WTC11 (cell line): ENCODE data around the gene HIPK3. TPM values are rescaled to one million over a fixed set of nuclear protein-coding genes. Genes with fewer than 3 reads are reported as not detected.

ENCODE experiments used
- ATAC-seq: fragments of 200-7000 bp; cut with Tn5 transposase; 2 replicates; pipeline ENCODE4 v1.10.0; 2021; ENCODE audit warnings: mild to moderate bottlenecking, moderate library complexity
- CTCF ChIA-PET: fragments of 300-600 bp; sonication (Branson Sonifier 250); formaldehyde crosslinking; loops from one replicate; lab custom pipeline; 2021; ENCODE audit warnings: antibody characterized with exemption; lab: Charles Lee
- POLR2A ChIA-PET: fragments of 350-600 bp; sonication (Branson Sonifier 250); formaldehyde crosslinking; loops from one replicate; lab custom pipeline; 2021; ENCODE audit warnings: antibody characterized with exemption; lab: Charles Lee
- DNase-seq: peaks from one replicate; pipeline ENCODE4 v3.0.0; 2021; ENCODE audit warnings: low spot score
- H3K27ac Mint-ChIP-seq: 2 replicates; pipeline ENCODE4 v1.8.0; 2021; ENCODE audit warnings: mixed read lengths
- H3K27me3 Mint-ChIP-seq: 2 replicates; pipeline ENCODE4 v1.8.0; 2021; ENCODE audit warnings: low read depth, mild to moderate bottlenecking, moderate library complexity, mixed read lengths
- H3K36me3 Mint-ChIP-seq: 2 replicates; pipeline ENCODE4 v1.8.0; 2021; ENCODE audit warnings: mixed read lengths
- H3K4me1 Mint-ChIP-seq: 2 replicates; pipeline ENCODE4 v1.8.0; 2022; ENCODE audit warnings: mixed read lengths
- H3K4me3 Mint-ChIP-seq: 2 replicates; pipeline ENCODE4 v1.8.0; 2021; ENCODE audit warnings: mild to moderate bottlenecking, moderate library complexity, mixed read lengths
- H3K9me3 Mint-ChIP-seq: 2 replicates; pipeline ENCODE4 v1.8.0; 2021; ENCODE audit warnings: mixed read lengths
- ESRRA ChIP-seq: sonication (generic); formaldehyde crosslinking; IDR thresholded peaks from 2 replicates; pipeline ENCODE4 v1.8.1; 2022; ENCODE audit warnings: mild to moderate bottlenecking, missing genetic modification reagents, borderline replicate concordance
- FOXP1 ChIP-seq: sonication (generic); formaldehyde crosslinking; IDR thresholded peaks from 2 replicates; pipeline ENCODE4 v1.8.0; 2022; ENCODE audit warnings: missing genetic modification reagents, mild to moderate bottlenecking, moderate library complexity, borderline replicate concordance
- IRF1 ChIP-seq: sonication (generic); formaldehyde crosslinking; IDR thresholded peaks from 2 replicates; pipeline ENCODE4 v1.8.0; 2023; ENCODE audit warnings: missing genetic modification reagents
- JAZF1 ChIP-seq: fragments of 250-450 bp; sonication (Bioruptor Pico); IDR thresholded peaks from 2 replicates; pipeline ENCODE4 v1.9.0; 2021; ENCODE audit warnings: moderate library complexity, mild to moderate bottlenecking, inconsistent platforms
- MYBL2 ChIP-seq: sonication (generic); formaldehyde crosslinking; IDR thresholded peaks from 2 replicates; pipeline ENCODE4 v1.8.1; 2023; ENCODE audit warnings: mild to moderate bottlenecking, moderate library complexity, missing genetic modification reagents
- PRRX2 ChIP-seq: fragments of 250-450 bp; sonication (Bioruptor Pico); IDR thresholded peaks from 2 replicates; pipeline ENCODE4 v1.8.0; 2021; ENCODE audit warnings: mild to moderate bottlenecking
- ZNF512 ChIP-seq: sonication (generic); formaldehyde crosslinking; IDR thresholded peaks from 2 replicates; pipeline ENCODE4 v1.8.1; 2022; ENCODE audit warnings: missing genetic modification reagents, borderline replicate concordance
- ZSCAN18 ChIP-seq: fragments of 250-450 bp; sonication (Bioruptor Pico); IDR thresholded peaks from 2 replicates; pipeline ENCODE4 v2.1.2; 2022; ENCODE audit warnings: mild to moderate bottlenecking, moderate library complexity
- total RNA-seq: library from RNA; stranded (reverse); gene quantifications from 3 replicates; pipeline ENCODE4 v1.2.3, GENCODE V29; 2021
- TF ChIP-seq, protein P1 (sequence below): fragments of 200-600 bp; IDR thresholded peaks from 2 replicates; pipeline ENCODE4 v1.8.0; 2022; ENCODE audit warnings: antibody characterized with exemption
- TF ChIP-seq, protein P2 (sequence below): sonication (generic); formaldehyde crosslinking; IDR thresholded peaks from 2 replicates; pipeline ENCODE4 v1.8.1; 2022; ENCODE audit warnings: low read depth, mild to moderate bottlenecking, moderate library complexity, missing genetic modification reagents, borderline replicate concordance
- TF ChIP-seq, protein P3 (sequence below): sonication (generic); formaldehyde crosslinking; IDR thresholded peaks from 2 replicates; pipeline ENCODE4 v1.8.1; 2023; ENCODE audit warnings: mild to moderate bottlenecking, missing genetic modification reagents
- TF ChIP-seq, protein P4 (sequence below): fragments of 250-450 bp; sonication (Bioruptor Pico); IDR thresholded peaks from 2 replicates; pipeline ENCODE4 v1.9.0; 2021; ENCODE audit warnings: moderate library complexity, mild to moderate bottlenecking, inconsistent platforms, borderline replicate concordance
- TF ChIP-seq, protein P5 (sequence below): fragments of 250-450 bp; sonication (Bioruptor Pico); IDR thresholded peaks from 2 replicates; pipeline ENCODE4 v1.8.0; 2021; ENCODE audit warnings: mild to moderate bottlenecking
- TF ChIP-seq, protein P6 (sequence below): sonication (generic); formaldehyde crosslinking; IDR thresholded peaks from 2 replicates; pipeline ENCODE4 v1.8.0; 2022; ENCODE audit warnings: mild to moderate bottlenecking, missing genetic modification reagents

HIPK3 gene
- total RNA-seq, 1 experiment from 2014 or later, result 24.1 TPM

DNA sequence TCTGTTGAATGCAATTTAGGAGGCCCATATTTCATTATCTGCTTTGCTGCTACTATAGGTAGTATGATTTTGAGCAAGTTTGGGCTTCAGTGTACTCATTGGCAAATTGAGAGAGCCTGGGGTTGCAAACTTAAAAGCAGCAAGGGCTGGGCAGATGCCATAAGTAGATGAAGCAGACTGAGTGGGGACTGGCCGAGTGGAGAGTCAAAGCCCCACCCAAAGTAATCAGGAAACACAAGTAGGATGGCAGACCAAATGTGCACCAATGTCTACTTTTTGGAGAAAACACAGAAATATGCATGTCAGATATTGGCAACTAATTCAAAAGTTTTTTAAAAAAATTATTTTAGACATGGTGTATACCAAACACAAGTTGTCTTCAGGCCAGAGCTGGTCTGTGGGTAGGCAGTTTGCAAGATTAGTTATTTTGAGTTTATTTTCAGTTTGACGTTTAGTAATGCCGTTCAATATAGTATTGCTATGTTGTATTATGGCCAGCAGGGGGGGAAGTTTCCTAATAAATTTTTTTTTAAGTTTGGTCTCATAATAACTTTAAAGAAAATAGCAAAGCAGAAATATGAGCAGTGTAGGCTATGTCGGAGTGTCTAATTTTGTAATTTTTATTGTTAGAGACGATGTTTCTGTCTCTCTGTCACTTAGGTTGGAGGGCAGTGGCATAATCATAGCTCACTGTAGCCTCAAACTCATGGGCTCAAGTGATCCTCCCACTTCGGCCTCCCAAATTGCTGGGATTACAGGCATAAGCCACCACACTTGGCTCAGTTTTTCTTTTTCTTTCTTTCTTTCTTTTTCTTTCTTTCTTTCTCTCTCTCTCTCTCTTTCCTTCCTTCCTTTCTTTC, 105.1 kb downstream of the HIPK3 start:
- TF ChIP-seq, protein P1, sequence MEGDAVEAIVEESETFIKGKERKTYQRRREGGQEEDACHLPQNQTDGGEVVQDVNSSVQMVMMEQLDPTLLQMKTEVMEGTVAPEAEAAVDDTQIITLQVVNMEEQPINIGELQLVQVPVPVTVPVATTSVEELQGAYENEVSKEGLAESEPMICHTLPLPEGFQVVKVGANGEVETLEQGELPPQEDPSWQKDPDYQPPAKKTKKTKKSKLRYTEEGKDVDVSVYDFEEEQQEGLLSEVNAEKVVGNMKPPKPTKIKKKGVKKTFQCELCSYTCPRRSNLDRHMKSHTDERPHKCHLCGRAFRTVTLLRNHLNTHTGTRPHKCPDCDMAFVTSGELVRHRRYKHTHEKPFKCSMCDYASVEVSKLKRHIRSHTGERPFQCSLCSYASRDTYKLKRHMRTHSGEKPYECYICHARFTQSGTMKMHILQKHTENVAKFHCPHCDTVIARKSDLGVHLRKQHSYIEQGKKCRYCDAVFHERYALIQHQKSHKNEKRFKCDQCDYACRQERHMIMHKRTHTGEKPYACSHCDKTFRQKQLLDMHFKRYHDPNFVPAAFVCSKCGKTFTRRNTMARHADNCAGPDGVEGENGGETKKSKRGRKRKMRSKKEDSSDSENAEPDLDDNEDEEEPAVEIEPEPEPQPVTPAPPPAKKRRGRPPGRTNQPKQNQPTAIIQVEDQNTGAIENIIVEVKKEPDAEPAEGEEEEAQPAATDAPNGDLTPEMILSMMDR, result peak; percentile 68
- TF ChIP-seq, protein P2, sequence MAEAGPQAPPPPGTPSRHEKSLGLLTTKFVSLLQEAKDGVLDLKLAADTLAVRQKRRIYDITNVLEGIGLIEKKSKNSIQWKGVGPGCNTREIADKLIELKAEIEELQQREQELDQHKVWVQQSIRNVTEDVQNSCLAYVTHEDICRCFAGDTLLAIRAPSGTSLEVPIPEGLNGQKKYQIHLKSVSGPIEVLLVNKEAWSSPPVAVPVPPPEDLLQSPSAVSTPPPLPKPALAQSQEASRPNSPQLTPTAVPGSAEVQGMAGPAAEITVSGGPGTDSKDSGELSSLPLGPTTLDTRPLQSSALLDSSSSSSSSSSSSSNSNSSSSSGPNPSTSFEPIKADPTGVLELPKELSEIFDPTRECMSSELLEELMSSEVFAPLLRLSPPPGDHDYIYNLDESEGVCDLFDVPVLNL (CRISPR knock-in tag), result no peak
- TF ChIP-seq FOXP1 (no peak), ZNF512 (CRISPR knock-in tag) (peak; percentile 89)
- Mint-ChIP-seq H3K27ac (no peak overlapping the region), H3K9me3 (no peaks in the 10 kb centered on the region), H3K36me3 (no peaks in the 10 kb centered on the region), H3K4me3 (no peak overlapping the region), H3K27me3 (no peaks in the 10 kb centered on the region), H3K4me1 (no peaks in the 10 kb centered on the region)
- ATAC-seq (no peak), DNase-seq (no peak)
- CTCF ChIA-PET, result interaction anchor here (0.5 to 3.9 kb wide), 9 partner anchors 8 to 327 kb away, joined by 3 to 36 read pairs (median 5); partner anchors contain the start of gene KIAA1549L
- POLR2A ChIA-PET, result no interaction called here

- H3K4me3 Mint-ChIP-seq, result no peak overlapping the region
- DNase-seq (no peak), ATAC-seq (no peak)
- no peaks in the 10 kb centered on the region for H3K36me3 Mint-ChIP-seq
- TF ChIP-seq, protein P3, sequence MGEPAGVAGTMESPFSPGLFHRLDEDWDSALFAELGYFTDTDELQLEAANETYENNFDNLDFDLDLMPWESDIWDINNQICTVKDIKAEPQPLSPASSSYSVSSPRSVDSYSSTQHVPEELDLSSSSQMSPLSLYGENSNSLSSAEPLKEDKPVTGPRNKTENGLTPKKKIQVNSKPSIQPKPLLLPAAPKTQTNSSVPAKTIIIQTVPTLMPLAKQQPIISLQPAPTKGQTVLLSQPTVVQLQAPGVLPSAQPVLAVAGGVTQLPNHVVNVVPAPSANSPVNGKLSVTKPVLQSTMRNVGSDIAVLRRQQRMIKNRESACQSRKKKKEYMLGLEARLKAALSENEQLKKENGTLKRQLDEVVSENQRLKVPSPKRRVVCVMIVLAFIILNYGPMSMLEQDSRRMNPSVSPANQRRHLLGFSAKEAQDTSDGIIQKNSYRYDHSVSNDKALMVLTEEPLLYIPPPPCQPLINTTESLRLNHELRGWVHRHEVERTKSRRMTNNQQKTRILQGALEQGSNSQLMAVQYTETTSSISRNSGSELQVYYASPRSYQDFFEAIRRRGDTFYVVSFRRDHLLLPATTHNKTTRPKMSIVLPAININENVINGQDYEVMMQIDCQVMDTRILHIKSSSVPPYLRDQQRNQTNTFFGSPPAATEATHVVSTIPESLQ (CRISPR knock-in tag), result no peak
- TF ChIP-seq, protein P4, sequence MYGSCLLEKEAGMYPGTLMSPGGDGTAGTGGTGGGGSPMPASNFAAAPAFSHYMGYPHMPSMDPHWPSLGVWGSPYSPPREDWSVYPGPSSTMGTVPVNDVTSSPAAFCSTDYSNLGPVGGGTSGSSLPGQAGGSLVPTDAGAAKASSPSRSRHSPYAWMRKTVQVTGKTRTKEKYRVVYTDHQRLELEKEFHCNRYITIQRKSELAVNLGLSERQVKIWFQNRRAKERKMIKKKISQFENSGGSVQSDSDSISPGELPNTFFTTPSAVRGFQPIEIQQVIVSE, result no peak
- TF ChIP-seq ZSCAN18 (CRISPR knock-in tag), result no peak
- no peak for TF ChIP-seq MYBL2 (CRISPR knock-in tag)
- TF ChIP-seq, protein P5, sequence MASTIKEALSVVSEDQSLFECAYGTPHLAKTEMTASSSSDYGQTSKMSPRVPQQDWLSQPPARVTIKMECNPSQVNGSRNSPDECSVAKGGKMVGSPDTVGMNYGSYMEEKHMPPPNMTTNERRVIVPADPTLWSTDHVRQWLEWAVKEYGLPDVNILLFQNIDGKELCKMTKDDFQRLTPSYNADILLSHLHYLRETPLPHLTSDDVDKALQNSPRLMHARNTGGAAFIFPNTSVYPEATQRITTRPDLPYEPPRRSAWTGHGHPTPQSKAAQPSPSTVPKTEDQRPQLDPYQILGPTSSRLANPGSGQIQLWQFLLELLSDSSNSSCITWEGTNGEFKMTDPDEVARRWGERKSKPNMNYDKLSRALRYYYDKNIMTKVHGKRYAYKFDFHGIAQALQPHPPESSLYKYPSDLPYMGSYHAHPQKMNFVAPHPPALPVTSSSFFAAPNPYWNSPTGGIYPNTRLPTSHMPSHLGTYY (CRISPR knock-in tag), result no peak
- TF ChIP-seq JAZF1 (CRISPR knock-in tag), result no peak
- TF ChIP-seq ESRRA (CRISPR knock-in tag), result no peak
- no peak for TF ChIP-seq IRF1
- TF ChIP-seq, protein P6, sequence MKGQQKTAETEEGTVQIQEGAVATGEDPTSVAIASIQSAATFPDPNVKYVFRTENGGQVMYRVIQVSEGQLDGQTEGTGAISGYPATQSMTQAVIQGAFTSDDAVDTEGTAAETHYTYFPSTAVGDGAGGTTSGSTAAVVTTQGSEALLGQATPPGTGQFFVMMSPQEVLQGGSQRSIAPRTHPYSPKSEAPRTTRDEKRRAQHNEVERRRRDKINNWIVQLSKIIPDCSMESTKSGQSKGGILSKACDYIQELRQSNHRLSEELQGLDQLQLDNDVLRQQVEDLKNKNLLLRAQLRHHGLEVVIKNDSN (CRISPR knock-in tag), result no peak
- no peak for TF ChIP-seq PRRX2 (CRISPR knock-in tag)
- no peaks in the 10 kb centered on the region for H3K27me3 Mint-ChIP-seq
- no peaks in the 10 kb centered on the region for H3K9me3 Mint-ChIP-seq
- ChIA-PET CTCF (no interaction called here), POLR2A (no interaction called here)
- no peak overlapping the region for H3K27ac Mint-ChIP-seq
- H3K4me1 Mint-ChIP-seq, result no peaks in the 10 kb centered on the region
Observed at GRCh38 chr11:33366918-33367317, 109.7 kb downstream of the HIPK3 start.
